ENCODE measurements around the gene RMC1.
"Not testable (repeated sequence)": the region's sequence is repeated elsewhere in the genome, so short reads cannot be mapped to it uniquely, and the experiment has no call there.

The RMC1 gene

GRCh38 chr18:23512216-23512615 lies 8.9 kb downstream of the RMC1 start:
- H3K36me3 ChIP-seq (ENCODE audit: control insufficient read depth in 2 of 2, insufficient read depth in 2 of 2, low read length in 2 of 2): peaks cover 23 to 30% of the 10 kb centered on the region in 2 donors
- H3K4me3 ChIP-seq (ENCODE audit: low read length in 2 of 2); H3K9me3 ChIP-seq (ENCODE audit: control insufficient read depth in 2 of 2, low read length in 2 of 2); H3K27ac ChIP-seq (ENCODE audit: low read depth in 2 of 2, low read length in 2 of 2); H3K9ac ChIP-seq (ENCODE audit: low read depth in 1 of 2, low read length in 2 of 2); H3K27me3 ChIP-seq (ENCODE audit: control insufficient read depth in 2 of 2, insufficient read depth in 2 of 2, low read length in 2 of 2); H3K4me1 ChIP-seq (ENCODE audit: control insufficient read depth in 2 of 2, insufficient read depth in 2 of 2, low read length in 2 of 2): not testable (repeated sequence)

GRCh38 chr18:23512641-23513040 lies 9.3 kb downstream of the RMC1 start:
- H3K36me3 ChIP-seq (ENCODE audit: control insufficient read depth in 2 of 2, insufficient read depth in 2 of 2, low read length in 2 of 2): peaks cover 24 to 33% of the 10 kb centered on the region in 2 donors
- H3K9ac ChIP-seq (ENCODE audit: low read depth in 1 of 2, low read length in 2 of 2): no peak overlapping the region
- H3K4me3 ChIP-seq (ENCODE audit: low read length in 2 of 2): no peak overlapping the region
- no peaks in the 10 kb centered on the region for H3K4me1 ChIP-seq (ENCODE audit: control insufficient read depth in 2 of 2, insufficient read depth in 2 of 2, low read length in 2 of 2)
- no peaks in the 10 kb centered on the region for H3K9me3 ChIP-seq (ENCODE audit: control insufficient read depth in 2 of 2, low read length in 2 of 2)
- H3K27me3 ChIP-seq (ENCODE audit: control insufficient read depth in 2 of 2, insufficient read depth in 2 of 2, low read length in 2 of 2): no peaks in the 10 kb centered on the region
- no peak overlapping the region for H3K27ac ChIP-seq (ENCODE audit: low read depth in 2 of 2, low read length in 2 of 2)

GRCh38 chr18:23515911-23516546 lies 12.7 kb downstream of the RMC1 start:
- H3K9ac ChIP-seq (ENCODE audit: low read depth in 1 of 2, low read length in 2 of 2): no peak overlapping the region
- no peak overlapping the region for H3K4me3 ChIP-seq (ENCODE audit: low read length in 2 of 2)
- H3K9me3 ChIP-seq (ENCODE audit: control insufficient read depth in 2 of 2, low read length in 2 of 2): no peaks in the 10 kb centered on the region
- H3K36me3 ChIP-seq (ENCODE audit: control insufficient read depth in 2 of 2, insufficient read depth in 2 of 2, low read length in 2 of 2): peaks cover 39 to 48% of the 10 kb centered on the region in 2 donors
- no peak overlapping the region for H3K27ac ChIP-seq (ENCODE audit: low read depth in 2 of 2, low read length in 2 of 2)
- no peaks in the 10 kb centered on the region for H3K27me3 ChIP-seq (ENCODE audit: control insufficient read depth in 2 of 2, insufficient read depth in 2 of 2, low read length in 2 of 2)
- H3K4me1 ChIP-seq (ENCODE audit: control insufficient read depth in 2 of 2, insufficient read depth in 2 of 2, low read length in 2 of 2): no peaks in the 10 kb centered on the region

GRCh38 chr18:23519734-23520133 lies 16.4 kb downstream of the RMC1 start:
- peaks cover 63 to 74% of the 10 kb centered on the region in 2 donors for H3K36me3 ChIP-seq (ENCODE audit: control insufficient read depth in 2 of 2, insufficient read depth in 2 of 2, low read length in 2 of 2)
- no peaks in the 10 kb centered on the region for H3K27me3 ChIP-seq (ENCODE audit: control insufficient read depth in 2 of 2, insufficient read depth in 2 of 2, low read length in 2 of 2)
- no peak overlapping the region for H3K9ac ChIP-seq (ENCODE audit: low read depth in 1 of 2, low read length in 2 of 2)
- H3K27ac ChIP-seq (ENCODE audit: low read depth in 2 of 2, low read length in 2 of 2): no peak overlapping the region
- H3K9me3 ChIP-seq (ENCODE audit: control insufficient read depth in 2 of 2, low read length in 2 of 2): no peaks in the 10 kb centered on the region
- H3K4me1 ChIP-seq (ENCODE audit: control insufficient read depth in 2 of 2, insufficient read depth in 2 of 2, low read length in 2 of 2): no peaks in the 10 kb centered on the region
- H3K4me3 ChIP-seq (ENCODE audit: low read length in 2 of 2): no peak overlapping the region

GRCh38 chr18:23521271-23521670 lies 18.0 kb downstream of the RMC1 start:
- no peak overlapping the region for H3K27ac ChIP-seq (ENCODE audit: low read depth in 2 of 2, low read length in 2 of 2)
- no peaks in the 10 kb centered on the region for H3K27me3 ChIP-seq (ENCODE audit: control insufficient read depth in 2 of 2, insufficient read depth in 2 of 2, low read length in 2 of 2)
- H3K4me3 ChIP-seq (ENCODE audit: low read length in 2 of 2): no peak overlapping the region
- no peaks in the 10 kb centered on the region for H3K9me3 ChIP-seq (ENCODE audit: control insufficient read depth in 2 of 2, low read length in 2 of 2)
- no peak overlapping the region for H3K9ac ChIP-seq (ENCODE audit: low read depth in 1 of 2, low read length in 2 of 2)
- H3K4me1 ChIP-seq (ENCODE audit: control insufficient read depth in 2 of 2, insufficient read depth in 2 of 2, low read length in 2 of 2): no peaks in the 10 kb centered on the region
- H3K36me3 ChIP-seq (ENCODE audit: control insufficient read depth in 2 of 2, insufficient read depth in 2 of 2, low read length in 2 of 2): peaks cover 69 to 78% of the 10 kb centered on the region in 2 donors

- Histone ChIP-seq H3K9ac (ENCODE audit: low read depth in 1 of 2, low read length in 2 of 2) (no peak overlapping the region), H3K4me3 (ENCODE audit: low read length in 2 of 2) (no peak overlapping the region), H3K27ac (ENCODE audit: low read depth in 2 of 2, low read length in 2 of 2) (no peak overlapping the region), H3K27me3 (ENCODE audit: control insufficient read depth in 2 of 2, insufficient read depth in 2 of 2, low read length in 2 of 2) (no peaks in the 10 kb centered on the region), H3K9me3 (ENCODE audit: control insufficient read depth in 2 of 2, low read length in 2 of 2) (no peaks in the 10 kb centered on the region), H3K36me3 (ENCODE audit: control insufficient read depth in 2 of 2, insufficient read depth in 2 of 2, low read length in 2 of 2) (peaks cover 70 to 80% of the 10 kb centered on the region in 2 donors), H3K4me1 (ENCODE audit: control insufficient read depth in 2 of 2, insufficient read depth in 2 of 2, low read length in 2 of 2) (no peaks in the 10 kb centered on the region)
Observed at GRCh38 chr18:23521907-23522306, 18.6 kb downstream of the RMC1 start.

- Histone ChIP-seq H3K9me3 (ENCODE audit: control insufficient read depth in 2 of 2, low read length in 2 of 2) (no peaks in the 10 kb centered on the region), H3K27ac (ENCODE audit: low read depth in 2 of 2, low read length in 2 of 2) (no peak overlapping the region), H3K4me1 (ENCODE audit: control insufficient read depth in 2 of 2, insufficient read depth in 2 of 2, low read length in 2 of 2) (no peaks in the 10 kb centered on the region), H3K27me3 (ENCODE audit: control insufficient read depth in 2 of 2, insufficient read depth in 2 of 2, low read length in 2 of 2) (no peaks in the 10 kb centered on the region), H3K36me3 (ENCODE audit: control insufficient read depth in 2 of 2, insufficient read depth in 2 of 2, low read length in 2 of 2) (peaks cover 73 to 84% of the 10 kb centered on the region in 2 donors), H3K9ac (ENCODE audit: low read depth in 1 of 2, low read length in 2 of 2) (no peak overlapping the region), H3K4me3 (ENCODE audit: low read length in 2 of 2) (no peak overlapping the region)
Observed at GRCh38 chr18:23523429-23524212, 20.3 kb downstream of the RMC1 start.

GRCh38 chr18:23524213-23524707 lies 20.9 kb downstream of the RMC1 start:
- H3K27me3 ChIP-seq (ENCODE audit: control insufficient read depth in 2 of 2, insufficient read depth in 2 of 2, low read length in 2 of 2): no peaks in the 10 kb centered on the region
- no peak overlapping the region for H3K9ac ChIP-seq (ENCODE audit: low read depth in 1 of 2, low read length in 2 of 2)
- H3K4me3 ChIP-seq (ENCODE audit: low read length in 2 of 2): no peak overlapping the region
- H3K4me1 ChIP-seq (ENCODE audit: control insufficient read depth in 2 of 2, insufficient read depth in 2 of 2, low read length in 2 of 2): no peaks in the 10 kb centered on the region
- H3K36me3 ChIP-seq (ENCODE audit: control insufficient read depth in 2 of 2, insufficient read depth in 2 of 2, low read length in 2 of 2): peaks cover 72 to 85% of the 10 kb centered on the region in 2 donors
- no peak overlapping the region for H3K27ac ChIP-seq (ENCODE audit: low read depth in 2 of 2, low read length in 2 of 2)
- no peaks in the 10 kb centered on the region for H3K9me3 ChIP-seq (ENCODE audit: control insufficient read depth in 2 of 2, low read length in 2 of 2)

- Histone ChIP-seq H3K27ac (ENCODE audit: low read depth in 2 of 2, low read length in 2 of 2) (no peak overlapping the region), H3K27me3 (ENCODE audit: control insufficient read depth in 2 of 2, insufficient read depth in 2 of 2, low read length in 2 of 2) (no peaks in the 10 kb centered on the region), H3K9ac (ENCODE audit: low read depth in 1 of 2, low read length in 2 of 2) (no peak overlapping the region), H3K36me3 (ENCODE audit: control insufficient read depth in 2 of 2, insufficient read depth in 2 of 2, low read length in 2 of 2) (peaks cover 68 to 88% of the 10 kb centered on the region in 2 donors), H3K4me3 (ENCODE audit: low read length in 2 of 2) (no peak overlapping the region), H3K4me1 (ENCODE audit: control insufficient read depth in 2 of 2, insufficient read depth in 2 of 2, low read length in 2 of 2) (no peaks in the 10 kb centered on the region), H3K9me3 (ENCODE audit: control insufficient read depth in 2 of 2, low read length in 2 of 2) (no peaks in the 10 kb centered on the region)
Observed at GRCh38 chr18:23526501-23527063, 23.3 kb downstream of the RMC1 start.

Measured in mucosa of rectum (tissue), 2 donors.